ENCODE data around the gene NFIB. TPM values are rescaled to one million over a fixed set of nuclear protein-coding genes. Genes with fewer than 3 reads are reported as not detected.

The NFIB gene
- total RNA-seq, 2 experiments from 2014 or later = 13.7 to 25.1 TPM

- Histone ChIP-seq H3K9me3 (ENCODE audit: low read length) (no peaks in the 10 kb centered on the region), H3K27ac (ENCODE audit: low read depth, low read length, poor library complexity, severe bottlenecking) (no peak overlapping the region), H3K9me2 (ENCODE audit: insufficient read depth, low read length) (no peaks in the 10 kb centered on the region), H4K20me1 (ENCODE audit: insufficient read depth, low read length) (0 out of 2 replicates have a peak, but pooled peaks cover 4% of the 10 kb centered on the region), H3K4me2 (ENCODE audit: low read length) (peak overlapping the region; percentile 94), H2AFZ (ENCODE audit: low read length) (no peak overlapping the region), H3K36me3 (ENCODE audit: insufficient read depth, low read length) (peaks cover 10% of the 10 kb centered on the region), H3K79me2 (ENCODE audit: insufficient read depth, low read depth, low read length) (peaks cover 52% of the 10 kb centered on the region), H3K4me3 (ENCODE audit: low read depth, low read length, poor library complexity, severe bottlenecking) (peak overlapping the region; percentile 93), H3K4me1 (ENCODE audit: insufficient read depth, low read length, poor library complexity, severe bottlenecking) (peaks cover 48% of the 10 kb centered on the region)
- no peak for DNase-seq (ENCODE audit: low spot score)
- POLR2A ChIA-PET = interaction anchor here (0.6 to 1.9 kb wide), 10 partner anchors 9 to 214 kb away, joined by 3 to 10 read pairs (median 4); no protein-coding TSS in a partner anchor
- BruUV-seq (replicated peaks) = no TSS peak
- CTCF ChIA-PET (ENCODE audit: unreplicated experiment) = no interaction called here
- intact Hi-C loops (cut with micrococcal nuclease; ENCODE audit: unreplicated experiment) = no loop called here
- no peak for TF ChIP-seq CTCF (conservative IDR thresholded peaks at IDR 0.05; ENCODE audit: low read length)
- no peak for TF ChIP-seq EZH2phosphoT487 (IDR thresholded peaks at IDR 0.05; ENCODE audit: borderline replicate concordance, low read depth, low read length)
Measured at GRCh38 chr9:14311171-14311949, 2.6 kb downstream of the NFIB start.

DNA sequence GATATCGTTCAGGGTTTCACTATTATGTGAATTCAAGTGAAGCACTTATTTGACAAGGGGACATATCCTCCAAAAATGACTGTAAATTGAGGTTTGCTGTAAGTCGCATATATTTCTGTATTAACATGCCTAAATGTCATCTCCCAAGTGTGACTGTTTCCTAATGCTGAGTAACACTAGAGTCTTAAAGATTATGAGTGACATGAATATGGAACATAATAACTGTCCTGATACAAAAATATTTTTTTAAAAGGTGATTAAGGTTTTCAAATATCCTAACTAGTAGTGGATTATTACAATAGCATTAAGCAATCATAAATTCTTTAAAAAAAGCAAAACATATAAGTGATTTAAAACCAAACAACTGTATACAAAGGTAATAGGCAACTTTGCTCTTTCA, 3.6 kb downstream of the NFIB start:
- Histone ChIP-seq H3K4me3 (ENCODE audit: low read depth, low read length, poor library complexity, severe bottlenecking) (peak overlapping the region; percentile 93), H3K9me2 (ENCODE audit: insufficient read depth, low read length) (no peaks in the 10 kb centered on the region), H3K4me1 (ENCODE audit: insufficient read depth, low read length, poor library complexity, severe bottlenecking) (peaks cover 38% of the 10 kb centered on the region), H3K27ac (ENCODE audit: low read depth, low read length, poor library complexity, severe bottlenecking) (no peak overlapping the region), H4K20me1 (ENCODE audit: insufficient read depth, low read length) (0 out of 2 replicates have a peak, but pooled peaks cover 4% of the 10 kb centered on the region), H3K4me2 (ENCODE audit: low read length) (peak overlapping the region; percentile 94), H3K9me3 (ENCODE audit: low read length) (no peaks in the 10 kb centered on the region), H3K36me3 (ENCODE audit: insufficient read depth, low read length) (peaks cover 19% of the 10 kb centered on the region), H2AFZ (ENCODE audit: low read length) (no peak overlapping the region), H3K79me2 (ENCODE audit: insufficient read depth, low read depth, low read length) (peaks cover 52% of the 10 kb centered on the region)
- intact Hi-C loops (cut with micrococcal nuclease; ENCODE audit: unreplicated experiment) = no loop called here
- CTCF ChIA-PET (ENCODE audit: unreplicated experiment) = no interaction called here
- DNase-seq (ENCODE audit: low spot score) = no peak
- no TSS peak for BruUV-seq (replicated peaks)
- POLR2A ChIA-PET = interaction anchor here (0.8 kb wide), 1 partner anchor 9 kb away, joined by 4 read pairs; no protein-coding TSS in a partner anchor
- TF ChIP-seq EZH2phosphoT487 (IDR thresholded peaks at IDR 0.05; ENCODE audit: borderline replicate concordance, low read depth, low read length) (no peak), CTCF (conservative IDR thresholded peaks at IDR 0.05; ENCODE audit: low read length) (no peak)

DNA sequence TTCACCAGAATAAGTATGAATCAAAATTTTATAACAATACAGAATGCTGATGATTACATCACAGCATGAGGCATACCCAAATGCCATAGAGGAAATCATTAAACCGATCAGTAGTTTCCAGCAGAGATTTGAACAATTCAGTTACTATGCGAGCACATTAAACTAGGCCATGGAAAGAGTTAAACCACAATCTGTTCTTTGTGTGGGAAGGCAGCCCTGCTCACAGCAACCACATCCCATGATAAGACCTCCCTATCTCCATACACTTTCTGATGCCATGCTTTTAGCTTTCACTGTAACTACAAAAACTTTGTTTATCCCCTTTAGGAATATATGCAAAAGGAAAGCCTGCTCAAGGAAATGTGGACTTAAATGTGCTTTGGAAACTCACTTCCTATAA, 4.5 kb downstream of the NFIB start:
- peak overlapping the region; percentile 93 for H3K4me3 ChIP-seq (ENCODE audit: low read depth, low read length, poor library complexity, severe bottlenecking)
- no TSS peak for BruUV-seq (replicated peaks)
- H3K4me2 ChIP-seq (ENCODE audit: low read length) = peak overlapping the region; percentile 94
- no peak for DNase-seq (ENCODE audit: low spot score)
- no peak overlapping the region; the same call in 1 of the 2 replicates for H2AFZ ChIP-seq (ENCODE audit: low read length)
- H3K9me3 ChIP-seq (ENCODE audit: low read length) = no peaks in the 10 kb centered on the region
- TF ChIP-seq CTCF (conservative IDR thresholded peaks at IDR 0.05; ENCODE audit: low read length) (no peak), EZH2phosphoT487 (IDR thresholded peaks at IDR 0.05; ENCODE audit: borderline replicate concordance, low read depth, low read length) (no peak)
- no peak overlapping the region for H3K27ac ChIP-seq (ENCODE audit: low read depth, low read length, poor library complexity, severe bottlenecking)
- H3K4me1 ChIP-seq (ENCODE audit: insufficient read depth, low read length, poor library complexity, severe bottlenecking) = peaks cover 38% of the 10 kb centered on the region
- 0 out of 2 replicates have a peak, but pooled peaks cover 4% of the 10 kb centered on the region for H4K20me1 ChIP-seq (ENCODE audit: insufficient read depth, low read length)
- no peaks in the 10 kb centered on the region for H3K9me2 ChIP-seq (ENCODE audit: insufficient read depth, low read length)
- H3K79me2 ChIP-seq (ENCODE audit: insufficient read depth, low read depth, low read length) = peaks cover 52% of the 10 kb centered on the region
- intact Hi-C loops (cut with micrococcal nuclease; ENCODE audit: unreplicated experiment) = no loop called here
- ChIA-PET CTCF (ENCODE audit: unreplicated experiment) (no interaction called here), POLR2A (interaction anchor here (0.6 to 1.0 kb wide), 4 partner anchors 8 to 207 kb away, joined by 3 to 4 read pairs (median 4); no protein-coding TSS in a partner anchor)
- H3K36me3 ChIP-seq (ENCODE audit: insufficient read depth, low read length) = peaks cover 28% of the 10 kb centered on the region
